ENCODE measurements around the gene BORCS6. TPM values are rescaled to one million over a fixed set of nuclear protein-coding genes. Genes with fewer than 3 reads are reported as not detected.

The BORCS6 gene
- polyA plus RNA-seq, 3 donors = 2.6 to 5.2 (median 4.6) TPM

Other genes starting within 250 kb of the BORCS6 start
- under 1 TPM; 0.26 to 0.78 (median 0.47) TPM for gene GUCY2D, start 187.6 kb downstream of the BORCS6 start, polyA plus RNA-seq (ENCODE audit: insufficient read length in 3 of 3)
- 1 to 10 TPM; 1.0 to 1.3 (median 1.1) TPM for gene ALOX15B, start 151.1 kb downstream of the BORCS6 start, polyA plus RNA-seq (ENCODE audit: insufficient read length in 3 of 3)
- 1 to 10 TPM in 1 of 3 donors, under 1 TPM in 2; 0.66 to 1.5 (median 0.72) TPM for gene ALOX12B, start 102.5 kb downstream of the BORCS6 start, polyA plus RNA-seq (ENCODE audit: insufficient read length in 3 of 3)
- gene ALOXE3, start 71.7 kb downstream of the BORCS6 start, polyA plus RNA-seq (ENCODE audit: insufficient read length in 3 of 3) = under 1 TPM in 1 of 3 donors, not detected in 2; 0.08 TPM
- under 1 TPM in 1 of 3 donors, not detected in 2; 0.17 TPM for gene HES7, start 66.1 kb downstream of the BORCS6 start, polyA plus RNA-seq (ENCODE audit: insufficient read length in 3 of 3)
- 10 to 100 TPM; 29.0 to 53.9 (median 30.6) TPM for gene PER1, start 37.8 kb downstream of the BORCS6 start, polyA plus RNA-seq (ENCODE audit: insufficient read length in 3 of 3)
- gene VAMP2, start 27.2 kb downstream of the BORCS6 start, polyA plus RNA-seq (ENCODE audit: insufficient read length in 3 of 3) = 100 to 1,000 TPM; 107 to 150 (median 110) TPM
- gene TMEM107, start 13.8 kb downstream of the BORCS6 start, polyA plus RNA-seq (ENCODE audit: insufficient read length in 3 of 3) = 10 to 100 TPM; 21.2 to 29.9 (median 28.3) TPM
- gene AURKB, start 20.4 kb upstream of the BORCS6 start, polyA plus RNA-seq (ENCODE audit: insufficient read length in 3 of 3) = 10 to 100 TPM; 34.1 to 44.5 (median 36.2) TPM
- gene CTC1, start 57.9 kb upstream of the BORCS6 start, polyA plus RNA-seq (ENCODE audit: insufficient read length in 3 of 3) = 10 to 100 TPM; 22.6 to 42.1 (median 29.0) TPM
- 10 to 100 TPM; 37.6 to 46.6 (median 41.2) TPM for gene PFAS, start 59.1 kb upstream of the BORCS6 start, polyA plus RNA-seq (ENCODE audit: insufficient read length in 3 of 3)
- gene RANGRF, start 98.5 kb upstream of the BORCS6 start, polyA plus RNA-seq (ENCODE audit: insufficient read length in 3 of 3) = 10 to 100 TPM; 27.2 to 29.8 (median 27.3) TPM
- gene SLC25A35, start 105.2 kb upstream of the BORCS6 start, polyA plus RNA-seq (ENCODE audit: insufficient read length in 3 of 3) = 1 to 10 TPM; 2.8 to 4.9 (median 3.2) TPM
- gene ARHGEF15, start 120.1 kb upstream of the BORCS6 start, polyA plus RNA-seq (ENCODE audit: insufficient read length in 3 of 3) = 10 to 100 TPM; 16.0 to 18.3 (median 17.7) TPM
- gene ODF4, start 149.7 kb upstream of the BORCS6 start, polyA plus RNA-seq (ENCODE audit: insufficient read length in 3 of 3) = not detected
- 1,000 to 10,000 TPM; 2,237 to 3,232 (median 2,994) TPM for gene RPL26, start 193.0 kb upstream of the BORCS6 start, polyA plus RNA-seq (ENCODE audit: insufficient read length in 3 of 3)
- gene RNF222, start 207.6 kb upstream of the BORCS6 start, polyA plus RNA-seq (ENCODE audit: insufficient read length in 3 of 3) = under 1 TPM in 2 of 3 donors, not detected in 1; 0.07 to 0.20 TPM
- gene NDEL1, start 245.7 kb upstream of the BORCS6 start, polyA plus RNA-seq (ENCODE audit: insufficient read length in 3 of 3) = 10 to 100 TPM; 43.8 to 52.8 (median 50.0) TPM